MCF 10A (cell line): ENCODE results near the gene TECTA. TPM values are rescaled to one million over a fixed set of nuclear protein-coding genes. Genes with fewer than 3 reads are reported as not detected.
A peak's percentile ranks its signal among the peaks of the same experiment; 100 is the strongest.

Experiments
- Bru-seq: library from RNA; stranded (reverse); fragments of 400-500 nt; gene quantifications from one replicate; lab custom pipeline; 2021; lab: Mats Ljungman, UMichigan
- BruChase-seq, 2 experiments: library from RNA; stranded (reverse); fragments of 400-500 nt; gene quantifications; one replicate each; lab custom pipeline; 2021; lab: Mats Ljungman, UMichigan
- BruUV-seq: library from RNA; stranded (reverse); fragments of 400-500 nt; replicated peaks from 2 replicates; lab custom pipeline; 2021; lab: Mats Ljungman, UMichigan
- CTCF ChIA-PET: fragments of 300-600 bp; sonication (Branson Sonifier 250); formaldehyde crosslinking; extraction: SDS; loops from one replicate; lab custom pipeline; 2021; ENCODE audit warnings: antibody characterized with exemption, inconsistent platforms; lab: Yijun Ruan, JAX
- POLR2A ChIA-PET: fragments of 300-600, 350-650 bp; sonication (Branson Sonifier 250); formaldehyde crosslinking; extraction: SDS; loops from one replicate; lab custom pipeline; 2020; ENCODE audit warnings: antibody characterized with exemption, inconsistent platforms; lab: Yijun Ruan, JAX
- DNase-seq: peaks from one replicate; pipeline ENCODE4 v3.0.0-alpha.2; 2018; ENCODE audit not compliant: unreplicated experiment
- H3K27ac Mint-ChIP-seq: one replicate; pipeline ENCODE4 v1.8.0; 2022; ENCODE audit warnings: mild to moderate bottlenecking, low read depth, mixed read lengths; ENCODE audit not compliant: unreplicated experiment
- H3K27me3 Mint-ChIP-seq: one replicate; pipeline ENCODE4 v1.8.0; 2022; ENCODE audit warnings: mixed read lengths; ENCODE audit not compliant: insufficient read depth, unreplicated experiment
- H3K36me3 Mint-ChIP-seq: one replicate; pipeline ENCODE4 v1.8.0; 2022; ENCODE audit warnings: mild to moderate bottlenecking, moderate library complexity, mixed read lengths; ENCODE audit not compliant: insufficient read depth, unreplicated experiment
- H3K4me1 Mint-ChIP-seq: one replicate; pipeline ENCODE4 v1.8.0; 2022; ENCODE audit warnings: mixed read lengths; ENCODE audit not compliant: insufficient read depth, unreplicated experiment
- H3K4me3 Mint-ChIP-seq: one replicate; pipeline ENCODE4 v1.8.0; 2022; ENCODE audit warnings: mild to moderate bottlenecking, moderate library complexity, mixed read lengths; ENCODE audit not compliant: unreplicated experiment
- H3K9me3 Mint-ChIP-seq: one replicate; pipeline ENCODE4 v1.8.0; 2022; ENCODE audit warnings: mixed read lengths; ENCODE audit not compliant: unreplicated experiment
- intact Hi-C: fragments of 100-400 bp; cut with micrococcal nuclease; formaldehyde crosslinking; loops from 2 replicates; pipeline ENCODE4 v1.14.1; 2022
- long read RNA-seq: library from polyadenylated mRNA; stranded (forward); transcript quantifications from one replicate; pipeline ENCODE4 v2.0.0, GENCODE V29; 2022
- total RNA-seq: library from RNA; stranded (reverse); gene quantifications from 2 replicates; pipeline ENCODE4 v1.2.3, GENCODE V29; 2022
- TF ChIP-seq, protein P1 (sequence below): fragments of 200-600 bp; IDR thresholded peaks from one replicate; pipeline ENCODE4 v1.8.0; 2022; ENCODE audit warnings: antibody characterized with exemption, mild to moderate bottlenecking; ENCODE audit not compliant: unreplicated experiment

The TECTA gene, protein sequence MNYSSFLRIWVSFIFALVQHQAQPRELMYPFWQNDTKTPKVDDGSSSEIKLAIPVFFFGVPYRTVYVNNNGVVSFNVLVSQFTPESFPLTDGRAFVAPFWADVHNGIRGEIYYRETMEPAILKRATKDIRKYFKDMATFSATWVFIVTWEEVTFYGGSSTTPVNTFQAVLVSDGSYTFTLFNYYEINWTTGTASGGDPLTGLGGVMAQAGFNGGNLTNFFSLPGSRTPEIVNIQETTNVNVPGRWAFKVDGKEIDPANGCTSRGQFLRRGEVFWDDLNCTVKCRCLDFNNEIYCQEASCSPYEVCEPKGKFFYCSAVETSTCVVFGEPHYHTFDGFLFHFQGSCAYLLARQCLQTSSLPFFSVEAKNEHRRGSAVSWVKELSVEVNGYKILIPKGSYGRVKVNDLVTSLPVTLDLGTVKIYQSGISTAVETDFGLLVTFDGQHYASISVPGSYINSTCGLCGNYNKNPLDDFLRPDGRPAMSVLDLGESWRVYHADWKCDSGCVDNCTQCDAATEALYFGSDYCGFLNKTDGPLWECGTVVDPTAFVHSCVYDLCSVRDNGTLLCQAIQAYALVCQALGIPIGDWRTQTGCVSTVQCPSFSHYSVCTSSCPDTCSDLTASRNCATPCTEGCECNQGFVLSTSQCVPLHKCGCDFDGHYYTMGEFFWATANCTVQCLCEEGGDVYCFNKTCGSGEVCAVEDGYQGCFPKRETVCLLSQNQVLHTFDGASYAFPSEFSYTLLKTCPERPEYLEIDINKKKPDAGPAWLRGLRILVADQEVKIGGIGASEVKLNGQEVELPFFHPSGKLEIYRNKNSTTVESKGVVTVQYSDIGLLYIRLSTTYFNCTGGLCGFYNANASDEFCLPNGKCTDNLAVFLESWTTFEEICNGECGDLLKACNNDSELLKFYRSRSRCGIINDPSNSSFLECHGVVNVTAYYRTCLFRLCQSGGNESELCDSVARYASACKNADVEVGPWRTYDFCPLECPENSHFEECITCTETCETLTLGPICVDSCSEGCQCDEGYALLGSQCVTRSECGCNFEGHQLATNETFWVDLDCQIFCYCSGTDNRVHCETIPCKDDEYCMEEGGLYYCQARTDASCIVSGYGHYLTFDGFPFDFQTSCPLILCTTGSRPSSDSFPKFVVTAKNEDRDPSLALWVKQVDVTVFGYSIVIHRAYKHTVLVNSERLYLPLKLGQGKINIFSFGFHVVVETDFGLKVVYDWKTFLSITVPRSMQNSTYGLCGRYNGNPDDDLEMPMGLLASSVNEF (N-terminal part only)
- total RNA-seq (0.27 and 0.30 TPM in 2 replicates), Bru-seq, nascent RNA (percentile 25 among the genes with signal in this experiment), BruChase-seq, experiment 1, labeled RNA remaining after a 6-hour chase (percentile 26 among the genes with signal in this experiment), BruChase-seq, experiment 2, labeled RNA remaining after a 2-hour chase (percentile 30 among the genes with signal in this experiment)
- long read RNA-seq: 0 reads

DNA sequence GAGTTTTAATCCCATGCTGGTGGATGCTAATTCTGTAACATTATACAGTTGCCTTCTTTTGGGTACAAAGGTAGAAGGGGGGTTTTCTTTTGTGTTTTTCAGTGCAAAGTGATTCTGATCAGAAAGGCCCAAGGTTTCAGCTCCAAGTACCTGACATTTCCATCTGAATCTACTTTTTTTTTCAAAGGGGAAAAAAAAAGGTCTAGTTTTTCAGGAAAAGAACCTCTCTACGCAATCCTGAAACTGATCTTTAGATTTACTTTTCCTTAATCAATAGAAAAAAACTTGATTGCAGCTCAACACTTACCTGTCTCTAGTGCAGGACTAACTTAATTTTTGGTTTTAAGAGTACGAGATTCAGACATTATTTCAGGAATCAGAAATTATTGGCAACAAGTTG is at the start of gene TECTA:
TSS of gene TECTA (plus strand) at position 301 of the 400 bp plus-strand sequence. CDS start 1,423 bp downstream, outside the sequence.
- H3K27me3 Mint-ChIP-seq: peaks cover 23% of the 10 kb centered on the region
- CTCF ChIA-PET: no interaction called here
- H3K4me1 Mint-ChIP-seq: no peaks in the 10 kb centered on the region
- no peaks in the 10 kb centered on the region for H3K36me3 Mint-ChIP-seq
- H3K9me3 Mint-ChIP-seq: no peaks in the 10 kb centered on the region
- POLR2A ChIA-PET: no interaction called here
- no peak for DNase-seq
- no peak within 1 kb of the TSS for H3K27ac Mint-ChIP-seq
- intact Hi-C loops: no loop called here
- TF ChIP-seq, protein P1, sequence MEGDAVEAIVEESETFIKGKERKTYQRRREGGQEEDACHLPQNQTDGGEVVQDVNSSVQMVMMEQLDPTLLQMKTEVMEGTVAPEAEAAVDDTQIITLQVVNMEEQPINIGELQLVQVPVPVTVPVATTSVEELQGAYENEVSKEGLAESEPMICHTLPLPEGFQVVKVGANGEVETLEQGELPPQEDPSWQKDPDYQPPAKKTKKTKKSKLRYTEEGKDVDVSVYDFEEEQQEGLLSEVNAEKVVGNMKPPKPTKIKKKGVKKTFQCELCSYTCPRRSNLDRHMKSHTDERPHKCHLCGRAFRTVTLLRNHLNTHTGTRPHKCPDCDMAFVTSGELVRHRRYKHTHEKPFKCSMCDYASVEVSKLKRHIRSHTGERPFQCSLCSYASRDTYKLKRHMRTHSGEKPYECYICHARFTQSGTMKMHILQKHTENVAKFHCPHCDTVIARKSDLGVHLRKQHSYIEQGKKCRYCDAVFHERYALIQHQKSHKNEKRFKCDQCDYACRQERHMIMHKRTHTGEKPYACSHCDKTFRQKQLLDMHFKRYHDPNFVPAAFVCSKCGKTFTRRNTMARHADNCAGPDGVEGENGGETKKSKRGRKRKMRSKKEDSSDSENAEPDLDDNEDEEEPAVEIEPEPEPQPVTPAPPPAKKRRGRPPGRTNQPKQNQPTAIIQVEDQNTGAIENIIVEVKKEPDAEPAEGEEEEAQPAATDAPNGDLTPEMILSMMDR: no peak
- H3K4me3 Mint-ChIP-seq: no peak within 1 kb of the TSS
- BruUV-seq: no TSS peak

DNA sequence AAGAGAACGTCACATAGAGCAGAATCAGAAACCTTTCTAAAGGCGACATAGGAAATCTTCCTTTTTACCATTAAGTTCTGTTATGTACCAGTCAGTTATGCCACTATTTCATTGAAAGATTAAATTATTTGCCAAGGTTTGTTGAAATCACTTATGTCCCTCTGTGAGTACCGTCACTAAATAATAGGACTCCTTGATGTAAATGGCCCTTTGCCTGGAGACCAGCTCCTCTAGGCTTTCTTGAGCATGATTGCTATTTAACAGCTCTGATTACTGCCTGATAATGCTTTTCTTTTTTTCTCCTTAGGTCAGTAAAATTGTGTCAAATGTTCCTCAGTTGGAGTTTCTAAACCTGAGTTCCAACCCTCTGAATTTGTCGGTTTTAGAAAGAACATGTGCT is 47.8 kb upstream of the TECTA start:
- DNase-seq: no peak
- Mint-ChIP-seq H3K27ac (no peak overlapping the region), H3K4me1 (no peaks in the 10 kb centered on the region), H3K9me3 (no peaks in the 10 kb centered on the region), H3K36me3 (peaks cover 58% of the 10 kb centered on the region), H3K4me3 (no peak overlapping the region), H3K27me3 (no peaks in the 10 kb centered on the region)
- TF ChIP-seq, protein P1: no peak
- CTCF ChIA-PET: no interaction called here
- no TSS peak for BruUV-seq
- POLR2A ChIA-PET: interaction anchor here (2.3 kb wide), 1 partner anchor 11 kb away, joined by 8 read pairs; no protein-coding TSS in a partner anchor
- intact Hi-C loops: no loop called here

DNA sequence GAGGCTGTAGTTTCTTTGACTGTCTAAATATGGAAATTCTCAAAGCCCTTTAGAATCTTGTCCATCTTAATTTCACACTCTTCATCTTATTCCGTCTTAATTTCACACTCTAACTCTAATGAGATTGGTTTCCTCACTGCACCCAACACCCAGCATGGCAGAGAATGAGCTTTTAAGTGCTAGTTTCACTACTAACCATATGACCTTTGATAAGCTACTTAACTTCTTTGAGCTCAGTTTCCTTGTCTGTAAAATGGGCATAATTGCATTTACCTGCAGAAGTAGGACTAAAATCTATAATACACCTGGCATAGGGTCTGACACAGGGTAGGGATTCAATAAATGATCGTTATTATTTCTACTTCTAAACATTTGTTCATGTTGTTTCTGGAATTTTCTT is 46.8 kb upstream of the TECTA start:
- TF ChIP-seq, protein P1: no peak
- intact Hi-C loops: no loop called here
- Mint-ChIP-seq H3K27me3 (no peaks in the 10 kb centered on the region), H3K36me3 (peaks cover 57% of the 10 kb centered on the region), H3K9me3 (no peaks in the 10 kb centered on the region), H3K4me3 (no peak overlapping the region), H3K27ac (peak overlapping the region; percentile 28), H3K4me1 (no peaks in the 10 kb centered on the region)
- no TSS peak for BruUV-seq
- ChIA-PET POLR2A (interaction anchor here (0.7 to 1.0 kb wide), 2 partner anchors 15 to 137 kb away, joined by 3 read pairs; no protein-coding TSS in a partner anchor), CTCF (no interaction called here)
- DNase-seq: no peak
